GM19025 (cell line): ENCODE data around the gene RAP1A.
A peak's percentile ranks its signal among the peaks of the same experiment; 100 is the strongest.
"Not testable (repeated sequence)": the region's sequence is repeated elsewhere in the genome, so short reads cannot be mapped to it uniquely, and the experiment has no call there.

Experiments used
- ATAC-seq: cut with Tn5 transposase; IDR thresholded peaks from one replicate; pipeline ENCODE4 v1.9.1; 2021; ENCODE audit warnings: mild to moderate bottlenecking, low read depth, moderate library complexity; ENCODE audit not compliant: unreplicated experiment

Gene RAP1A

DNA sequence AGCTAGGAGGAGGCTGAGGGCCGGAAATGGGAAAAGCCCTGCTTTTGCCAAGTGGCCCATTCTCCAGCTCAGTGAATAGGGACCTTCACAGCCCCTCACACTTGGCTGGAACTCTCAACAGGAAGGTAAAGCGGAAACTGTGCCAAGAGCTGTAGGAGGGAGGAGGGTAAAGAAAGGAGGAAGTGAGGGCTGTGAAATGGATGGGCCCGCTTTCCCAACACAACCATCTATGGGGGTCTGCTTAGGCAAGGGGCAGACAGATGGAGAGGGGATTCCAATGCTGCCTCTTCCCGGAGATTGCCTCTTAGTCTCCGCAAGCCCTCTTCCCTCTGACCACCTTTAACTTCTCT is 114.4 kb downstream of the RAP1A start:
- ATAC-seq = no peak

DNA sequence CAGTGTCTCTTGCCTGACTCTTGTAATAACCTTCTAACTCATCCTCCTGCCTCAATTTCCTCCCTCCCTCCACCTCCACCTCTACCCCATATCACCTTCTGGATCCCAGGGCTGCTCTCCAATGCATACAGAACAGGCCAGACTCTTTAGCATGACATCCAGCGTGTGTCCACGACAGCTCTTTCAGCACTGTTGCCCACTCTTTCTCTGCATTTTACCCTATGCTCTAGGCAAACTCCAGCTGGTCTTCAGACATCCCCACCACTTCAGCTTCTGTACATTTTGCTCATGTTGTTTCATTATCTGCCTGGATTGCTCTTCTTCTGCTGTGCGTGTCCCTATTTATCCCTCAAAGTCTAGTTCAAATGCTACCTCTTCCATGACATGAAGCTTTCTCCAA is 114.8 kb downstream of the RAP1A start:
- no peak for ATAC-seq

DNA sequence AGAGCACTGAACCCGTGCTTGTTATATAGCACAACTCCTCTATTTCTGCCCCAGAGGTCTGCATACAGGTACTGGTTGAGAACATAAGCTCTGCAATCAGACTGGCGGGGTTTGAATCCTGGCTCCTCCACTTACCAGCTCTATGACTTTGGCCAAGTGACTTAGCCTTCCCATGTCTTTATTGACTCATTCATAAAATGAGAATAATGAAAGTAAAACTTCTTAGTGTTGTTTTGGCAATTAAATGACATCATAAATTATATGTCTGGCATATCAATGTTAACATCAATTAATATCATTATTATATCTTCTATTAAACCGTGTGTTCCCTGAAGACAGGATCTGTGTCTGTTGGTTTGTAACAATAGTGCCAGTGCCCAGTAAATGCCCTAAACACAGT is 115.3 kb downstream of the RAP1A start:
- no peak for ATAC-seq

DNA sequence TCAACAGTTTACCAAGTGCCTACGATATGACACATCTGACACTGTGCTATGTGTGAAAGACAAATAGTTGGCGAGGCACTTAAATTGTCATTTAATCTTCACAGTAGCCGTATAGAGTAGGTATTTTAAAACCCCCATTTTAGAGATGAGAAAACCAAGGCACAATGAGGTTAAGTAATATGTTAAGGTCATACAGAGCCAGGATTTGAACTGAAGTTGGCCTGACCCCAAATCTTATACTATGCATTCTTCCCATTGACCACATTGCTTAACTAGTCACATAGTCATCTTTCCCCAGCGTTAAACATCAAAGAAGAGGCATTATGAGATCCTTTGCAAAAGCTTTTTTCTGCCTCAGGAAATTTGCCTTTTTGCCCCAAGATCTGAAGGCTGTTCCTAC is 115.7 kb downstream of the RAP1A start:
- no peak for ATAC-seq

DNA sequence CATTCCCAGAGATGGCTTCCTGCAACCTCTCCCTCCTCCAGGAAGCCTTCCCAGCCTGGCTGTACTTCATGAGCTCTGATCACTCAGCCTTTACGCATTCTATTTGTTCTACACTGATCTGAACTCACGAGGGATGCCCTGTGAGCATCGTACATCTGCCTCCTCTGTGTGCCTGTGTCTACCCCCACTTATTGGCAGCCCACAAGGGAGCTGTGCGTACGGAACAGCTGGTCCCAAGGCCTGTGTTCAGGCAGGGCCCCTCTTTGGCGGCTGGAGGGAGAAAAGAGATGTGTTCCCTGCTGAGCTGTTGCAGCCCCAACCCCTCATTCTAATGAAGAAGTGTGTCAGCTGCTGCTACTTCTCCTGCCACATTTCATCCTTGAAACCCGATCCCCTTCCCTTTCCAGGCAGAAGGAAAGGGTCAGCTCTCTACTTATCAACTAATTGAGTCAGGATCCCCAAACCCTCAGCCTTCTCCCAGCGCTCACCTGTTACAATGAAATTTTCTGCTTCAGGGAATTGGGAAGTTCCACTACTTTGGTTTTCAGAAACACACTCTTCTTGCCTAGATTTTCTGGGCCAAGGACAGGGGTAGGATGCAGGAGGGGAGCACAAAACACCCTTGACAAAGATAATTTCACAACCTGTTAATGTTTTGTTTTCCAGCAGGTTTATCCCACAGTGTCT is 116.4 kb downstream of the RAP1A start:
- ATAC-seq = no peak

DNA sequence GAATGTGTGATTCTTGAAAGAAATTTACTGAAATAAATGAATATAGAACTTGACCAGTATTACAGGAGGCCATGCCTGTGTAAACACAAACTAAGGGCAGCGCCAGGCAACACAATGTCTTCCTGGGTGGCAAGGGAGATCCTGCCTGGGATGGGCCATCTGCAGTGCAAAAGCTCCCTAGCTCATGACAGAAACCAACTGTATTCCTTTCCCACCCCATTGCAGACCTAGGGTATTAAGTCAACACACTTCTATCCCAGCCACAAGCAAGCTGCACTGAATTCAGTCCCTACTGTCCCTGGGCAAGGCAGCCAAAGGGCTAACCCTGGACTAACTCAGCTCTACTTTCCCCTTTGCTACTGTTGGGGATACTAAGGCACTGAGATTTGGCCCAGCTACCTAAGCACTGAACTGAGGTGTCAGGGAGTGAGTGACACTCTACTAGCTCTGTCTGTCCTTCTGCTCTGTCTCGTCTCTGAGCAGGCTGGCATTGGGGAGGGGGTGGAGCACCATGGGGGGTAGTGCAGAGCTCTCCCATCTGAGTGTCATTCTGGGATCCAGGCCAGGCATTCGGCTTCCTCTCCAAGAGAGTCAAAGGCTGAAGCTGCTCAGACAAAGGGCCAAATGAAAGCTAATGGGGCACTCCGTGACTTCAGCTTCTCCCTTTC is 117.1 kb downstream of the RAP1A start:
- no peak for ATAC-seq

DNA sequence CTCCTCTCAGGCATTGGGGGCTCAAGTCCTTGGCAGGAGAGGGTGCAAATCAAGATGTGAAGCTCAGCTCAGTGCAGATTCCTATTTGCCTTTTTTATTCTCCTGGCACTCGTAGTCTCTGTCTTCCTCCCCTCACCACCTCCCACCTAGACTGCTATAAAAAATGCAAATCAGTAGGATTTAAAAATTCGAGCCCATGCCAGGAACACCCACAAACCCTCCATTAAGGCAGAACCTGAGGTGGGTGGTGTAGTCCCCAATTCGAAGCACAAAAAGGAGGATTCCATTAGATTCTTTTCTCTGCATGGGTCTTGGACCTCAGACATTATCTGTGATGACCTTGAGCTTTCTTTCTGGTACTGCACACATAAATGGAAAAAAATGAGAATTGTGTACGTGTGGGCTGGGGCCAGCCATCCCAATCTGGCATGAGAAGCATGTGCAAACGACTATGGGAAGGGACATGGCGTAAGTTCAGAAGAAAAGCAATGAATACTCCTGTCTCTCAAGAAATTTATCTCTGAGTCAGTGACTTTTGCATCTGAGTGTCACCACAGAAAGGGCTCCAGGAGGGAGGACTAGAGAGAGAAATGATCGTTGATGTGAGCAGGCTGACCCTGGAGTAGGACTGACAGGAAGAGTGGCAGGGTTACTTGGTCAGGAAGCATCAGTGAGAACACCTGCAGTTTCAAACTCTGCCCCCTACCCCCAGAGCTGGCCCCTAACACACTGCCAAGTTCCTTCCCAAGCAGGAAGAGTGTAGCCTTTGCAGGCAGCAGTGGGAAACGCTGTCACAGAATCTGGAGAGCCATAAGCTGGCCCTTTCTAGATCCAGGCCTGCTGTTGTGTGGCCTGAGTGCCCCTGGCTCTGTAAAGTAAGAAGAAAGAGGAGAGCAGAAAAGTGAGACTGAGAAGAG is 117.9 kb downstream of the RAP1A start:
- ATAC-seq = no peak

DNA sequence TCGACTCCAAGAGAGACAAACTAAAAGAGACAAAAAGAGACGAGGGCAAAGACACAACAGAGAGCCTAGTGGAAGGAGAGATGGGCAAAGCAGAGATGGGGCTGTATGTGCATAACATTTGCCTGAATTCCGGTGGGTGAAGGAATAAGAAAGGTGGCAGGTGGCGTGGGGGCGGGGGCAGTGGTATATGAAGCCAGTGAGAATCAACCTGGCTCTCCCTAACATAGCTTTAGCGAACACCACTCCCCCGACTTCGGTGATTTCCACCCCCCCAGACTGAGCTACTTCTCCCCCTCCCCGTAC is 118.5 kb downstream of the RAP1A start:
- ATAC-seq = no peak

DNA sequence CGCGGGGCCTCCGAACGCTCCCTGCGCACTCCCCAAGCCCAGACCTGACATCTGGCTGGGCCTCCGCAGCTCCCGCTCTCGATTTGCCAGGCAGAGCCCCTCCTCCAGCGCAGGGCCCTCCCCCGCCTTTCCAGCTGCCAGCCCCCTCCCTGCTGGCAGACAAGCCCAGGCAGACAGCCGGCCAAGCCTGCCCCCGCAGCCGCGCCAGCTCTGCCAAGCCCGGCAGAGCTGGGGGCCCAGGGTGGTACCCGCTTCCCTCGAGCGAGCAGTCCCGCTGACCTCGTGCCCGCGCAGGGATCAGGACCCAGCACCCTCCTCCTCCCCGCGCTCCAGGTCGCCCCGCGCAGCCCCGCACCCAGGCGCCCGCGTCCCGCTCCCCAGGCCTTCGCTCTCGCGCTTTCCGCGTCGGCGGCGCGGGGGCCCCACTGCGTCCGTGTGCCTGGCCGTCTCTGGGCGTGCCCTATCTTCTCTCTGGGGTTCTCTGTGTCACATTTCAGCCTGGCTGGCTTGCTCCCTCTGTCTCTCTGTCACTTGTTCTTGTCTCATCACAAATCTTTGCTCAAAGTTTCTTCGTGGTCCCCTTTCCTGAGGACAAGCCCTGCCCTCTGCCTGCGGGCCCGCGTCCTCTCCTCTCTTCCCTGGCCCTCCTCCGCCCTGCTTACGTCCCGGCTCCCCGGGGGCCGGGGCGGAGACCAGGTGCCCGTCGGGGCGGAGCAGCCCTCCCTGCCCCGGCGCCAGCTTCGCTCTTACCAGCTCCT is 119.0 kb downstream of the RAP1A start:
- ATAC-seq = peak; percentile 48

DNA sequence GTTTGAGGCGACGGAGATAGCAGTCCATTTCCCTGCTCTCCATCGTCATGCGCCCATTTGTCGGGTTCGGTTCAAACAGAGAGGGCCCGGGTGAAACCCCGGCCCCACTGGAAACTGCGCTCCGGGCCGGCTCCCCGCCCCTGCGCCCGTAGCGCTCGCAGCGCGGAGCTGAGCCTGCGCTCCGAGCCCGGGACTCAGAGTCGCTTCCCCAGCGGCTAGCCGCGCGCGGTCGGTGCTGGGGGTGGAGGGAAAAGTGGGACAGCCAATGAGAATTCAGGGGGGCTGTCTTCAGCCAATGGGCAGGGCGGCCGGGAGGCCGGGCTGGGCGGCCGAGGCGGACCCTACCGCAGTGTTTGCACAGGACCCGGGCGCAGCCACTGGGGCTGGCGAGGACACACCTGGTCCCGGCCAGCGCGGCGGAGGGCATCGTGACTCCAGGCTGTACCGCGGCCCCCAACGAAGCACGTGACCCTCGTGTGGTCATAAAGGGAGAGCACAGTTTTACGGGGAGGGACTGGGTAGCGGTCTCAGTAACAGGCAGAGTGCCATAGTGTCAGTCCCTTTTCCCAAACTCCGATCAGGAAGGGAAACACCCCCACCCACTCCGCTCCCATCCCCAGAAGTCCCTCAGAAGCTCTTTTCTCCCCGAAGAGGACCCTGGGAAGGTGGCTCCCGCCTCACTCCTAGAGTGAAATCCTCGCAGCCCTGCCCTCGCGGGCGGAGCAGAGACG is 119.8 kb downstream of the RAP1A start, which contains the start of gene INKA2:
INKA2 (minus strand) TSS at position 202 of the 731 bp plus-strand sequence; CDS start at position 49, 153 bp downstream.
- ATAC-seq = peak; percentile 80

DNA sequence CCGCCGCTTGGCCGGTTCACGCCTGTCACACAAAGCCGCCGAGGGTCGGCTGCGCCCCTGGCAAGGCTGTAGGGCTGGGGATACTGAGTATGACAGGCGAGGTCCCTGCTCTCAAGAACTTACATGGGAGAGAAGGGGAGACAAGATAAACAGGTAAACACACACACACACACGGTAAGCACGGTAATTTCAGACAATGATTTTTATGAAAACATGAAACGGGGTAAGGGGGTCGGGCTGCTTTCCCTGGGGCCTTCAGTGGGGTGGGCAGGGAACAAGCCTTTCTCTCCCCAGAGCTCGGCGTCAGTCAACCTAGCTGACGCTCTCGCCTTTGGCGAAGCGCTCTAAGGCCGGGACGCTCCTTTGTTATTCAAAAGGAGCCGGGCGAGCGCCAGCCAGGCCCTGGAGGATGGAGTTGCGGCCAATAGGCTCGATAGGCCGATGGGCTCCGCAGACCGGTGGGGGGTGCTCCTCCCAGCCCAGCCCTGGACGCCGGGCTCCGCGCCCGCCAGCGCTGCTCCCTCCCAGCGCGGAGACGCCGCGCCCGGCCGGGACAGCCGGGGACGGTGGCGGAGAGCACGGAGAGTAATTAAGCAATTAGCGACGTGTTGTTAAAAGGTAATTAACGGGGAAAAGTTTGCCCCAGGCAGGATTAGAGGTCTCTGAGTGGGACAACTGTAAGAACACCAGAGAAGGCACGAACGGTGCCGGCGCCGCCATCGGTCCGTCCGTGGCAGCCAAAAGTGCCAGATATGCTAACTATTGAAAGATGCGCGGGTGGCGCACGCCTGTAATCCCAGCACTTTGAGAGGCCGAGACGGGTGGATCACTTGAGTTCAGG is 120.6 kb downstream of the RAP1A start:
- no peak for ATAC-seq

DNA sequence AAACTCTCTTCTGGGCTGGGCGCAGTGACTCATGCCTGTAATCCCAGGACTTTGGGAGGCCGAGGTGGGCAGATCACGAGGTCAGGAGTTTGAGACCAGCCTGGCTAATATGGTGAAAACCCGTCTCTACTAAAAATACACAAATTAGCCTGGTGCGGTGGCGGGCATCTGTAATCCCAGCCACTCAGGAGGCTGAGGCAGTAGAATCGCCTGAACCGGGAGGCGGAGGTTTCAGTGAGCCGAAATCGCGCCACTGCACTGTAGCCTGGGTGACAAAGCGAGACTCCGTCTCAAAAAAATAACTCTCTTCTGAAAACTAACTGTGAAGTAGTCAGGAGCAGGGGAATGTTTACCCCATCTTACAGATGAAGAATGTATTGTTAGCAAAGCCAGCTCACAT is 122.7 kb downstream of the RAP1A start:
- ATAC-seq = not testable (repeated sequence)

DNA sequence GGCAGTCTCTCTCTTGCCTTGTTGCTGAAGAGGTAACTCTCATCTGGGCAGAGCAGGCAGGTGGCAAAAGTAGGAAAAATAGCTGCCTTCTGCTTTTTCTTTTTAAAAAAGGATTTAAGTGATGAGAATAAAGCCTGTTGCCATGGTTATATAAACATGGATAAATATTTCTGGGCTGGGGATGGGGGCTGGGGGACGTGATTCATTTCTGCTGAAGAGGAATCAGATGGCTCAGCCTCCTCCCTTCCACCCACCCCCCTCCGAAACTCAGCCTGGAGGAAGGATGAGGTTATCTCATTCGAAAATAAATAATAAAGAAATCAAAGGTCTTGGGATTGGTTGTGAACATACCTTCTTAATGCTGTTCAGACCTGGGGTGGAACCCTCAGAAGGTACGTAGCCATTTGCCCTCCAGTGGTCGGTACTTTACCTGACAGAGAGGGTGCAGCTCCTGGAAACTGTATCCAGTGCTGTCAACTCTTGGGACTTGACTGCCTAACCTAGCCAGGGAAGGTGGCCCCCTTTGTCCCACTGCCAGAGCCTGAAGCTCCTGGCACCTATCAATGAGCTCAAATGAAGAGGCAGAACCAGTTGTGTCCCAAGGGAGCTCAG is 123.5 kb downstream of the RAP1A start:
- no peak for ATAC-seq

DNA sequence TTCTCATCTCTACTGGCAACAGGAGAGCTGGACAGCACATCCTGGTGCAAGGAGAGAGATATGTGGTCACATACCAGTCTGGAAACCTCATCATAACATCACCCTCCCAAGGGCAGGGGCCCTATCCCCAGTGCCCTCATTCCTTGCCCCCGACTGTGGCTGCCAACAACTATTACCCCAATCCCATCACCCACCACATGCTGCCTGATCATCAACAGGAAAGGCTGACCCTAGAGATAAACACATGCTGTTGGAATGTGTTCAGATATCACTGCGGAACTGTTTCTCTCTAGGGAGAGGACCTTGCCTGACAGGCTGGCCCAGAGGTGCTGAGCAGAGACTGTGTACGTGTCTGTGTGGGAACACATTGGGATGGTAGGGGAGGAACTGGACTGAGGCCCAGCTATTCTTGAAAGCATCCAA is 124.1 kb downstream of the RAP1A start:
- no peak for ATAC-seq

DNA sequence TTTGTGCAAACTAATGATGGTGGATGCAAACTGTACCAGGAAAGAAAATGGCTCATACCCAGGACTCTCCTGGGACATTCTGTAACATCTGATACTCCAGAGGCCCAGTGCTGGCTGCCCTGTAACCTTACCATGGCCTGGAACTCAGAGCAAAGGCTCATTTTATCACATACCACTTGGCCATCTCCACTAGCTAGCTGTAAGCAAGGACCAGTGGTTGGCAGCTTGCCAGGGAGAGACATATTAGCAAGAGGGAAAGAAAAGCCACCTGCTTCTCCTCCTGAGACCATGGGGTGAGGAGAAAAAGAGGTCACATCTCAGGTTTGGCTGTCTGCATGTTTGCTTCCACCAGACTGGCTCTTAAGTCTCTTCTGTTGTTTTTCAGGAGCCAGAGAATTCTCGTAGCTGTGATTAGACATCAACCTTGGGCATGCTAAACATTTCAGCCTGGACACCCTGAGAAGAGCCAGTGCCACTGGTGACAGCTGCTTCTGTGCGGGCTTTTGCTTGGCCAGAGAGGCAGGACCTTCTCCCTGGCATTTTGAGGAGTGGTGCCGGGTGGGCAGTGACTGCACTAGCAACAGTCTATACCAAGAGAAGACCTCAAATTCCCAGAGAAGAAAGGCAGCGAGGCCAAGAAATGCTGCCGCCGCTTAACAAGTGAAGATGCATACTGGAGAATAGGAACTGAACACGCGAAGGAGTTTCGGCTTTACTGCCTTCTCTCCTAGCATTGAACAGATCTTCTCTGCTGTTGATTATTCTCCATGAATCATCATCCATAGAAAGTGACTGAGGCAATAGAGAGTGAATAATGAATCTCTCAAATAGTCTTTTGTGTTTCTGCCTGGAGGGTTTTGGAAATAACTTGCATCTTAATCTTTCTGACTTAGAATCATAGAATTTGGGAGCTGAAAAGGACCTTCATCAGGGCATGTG is 126.4 kb downstream of the RAP1A start:
- no peak for ATAC-seq

DNA sequence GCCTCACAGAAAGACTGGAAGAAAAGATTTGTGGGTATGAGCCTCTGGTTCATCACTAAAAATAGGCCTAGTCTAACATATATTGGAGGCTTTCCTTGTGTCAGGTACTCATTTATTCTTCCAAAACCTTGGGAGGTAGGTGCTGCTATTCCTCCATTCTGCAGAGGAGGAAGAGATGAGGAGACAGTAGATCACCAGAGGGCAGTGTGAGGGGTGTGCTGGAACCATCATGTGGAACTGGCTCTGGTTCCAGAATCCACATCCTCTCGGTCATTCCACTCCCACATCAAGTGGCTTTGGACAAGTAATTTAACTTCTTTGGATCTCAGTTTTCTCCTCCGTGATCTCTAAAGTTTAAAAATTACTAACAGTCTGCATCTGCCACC is 127.0 kb downstream of the RAP1A start:
- ATAC-seq = no peak

DNA sequence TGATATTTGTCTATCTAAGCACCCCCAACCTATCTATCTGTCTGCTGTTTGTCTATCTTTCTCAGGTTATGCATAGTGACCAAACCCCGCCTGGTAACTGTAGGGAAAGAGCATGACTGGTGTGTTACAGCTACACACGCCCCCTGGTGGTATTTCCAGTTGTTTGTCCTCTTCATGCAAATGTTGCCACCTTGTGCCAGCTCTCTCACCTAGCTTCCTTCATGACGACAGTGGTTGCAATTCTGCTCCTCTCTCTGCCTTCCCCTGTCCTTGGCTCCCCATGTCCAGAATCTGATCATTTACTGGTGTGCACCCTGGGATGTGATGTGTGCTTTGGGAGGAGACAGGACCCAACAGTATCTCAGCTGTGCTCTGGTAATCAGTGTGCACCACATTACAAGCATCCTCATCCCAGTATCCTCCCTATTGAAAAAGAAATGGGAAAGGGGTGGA is 127.7 kb downstream of the RAP1A start:
- no peak for ATAC-seq

DNA sequence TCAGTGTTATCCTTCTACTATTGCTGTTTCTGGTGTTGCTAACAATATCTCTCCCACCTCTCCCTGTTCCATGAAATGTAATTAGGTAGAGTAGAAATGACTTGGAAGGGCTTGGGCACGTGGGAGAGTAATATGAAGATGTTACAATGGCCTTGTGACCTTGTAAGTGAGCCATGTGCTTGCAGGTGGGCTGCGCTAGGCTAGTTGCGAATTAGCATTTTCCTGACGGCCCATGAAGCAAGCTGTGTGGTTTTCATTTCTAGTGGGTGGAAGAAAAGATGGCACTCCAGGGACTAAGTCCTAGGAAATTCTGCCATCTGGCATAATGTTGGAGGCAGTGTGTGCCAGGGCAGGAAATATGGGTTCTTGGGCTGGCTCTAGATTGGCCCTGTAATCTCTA is 128.4 kb downstream of the RAP1A start:
- ATAC-seq = no peak
